GM18951 (cell line): Measurements from ENCODE around the gene ZNF609.

Experiments
- POLR2A ChIP-seq: IDR thresholded peaks from 4 replicates; pipeline ENCODE4 v1.6.1; 2011; ENCODE audit warnings: mild to moderate bottlenecking; ENCODE audit not compliant: insufficient read length, insufficient read depth; ENCODE audit errors: extremely low read depth
- in situ Hi-C: fragments of 300-500 bp; cut with MboI; formaldehyde crosslinking; loops from one replicate; pipeline ENCODE4 v1.12.0; 2022; ENCODE audit warnings: low sequenced_read_pairs, mixed read lengths, inconsistent platforms; ENCODE audit not compliant: unreplicated experiment

Gene ZNF609

GRCh38 chr15:64548235-64548634 lies 87.9 kb downstream of the ZNF609 start:
- in situ Hi-C loops, result no loop called here
- TF ChIP-seq POLR2A, result no peak

- in situ Hi-C loops, result no loop called here
- TF ChIP-seq POLR2A, result no peak
Measured at GRCh38 chr15:64549860-64550259, 89.5 kb downstream of the ZNF609 start.

DNA sequence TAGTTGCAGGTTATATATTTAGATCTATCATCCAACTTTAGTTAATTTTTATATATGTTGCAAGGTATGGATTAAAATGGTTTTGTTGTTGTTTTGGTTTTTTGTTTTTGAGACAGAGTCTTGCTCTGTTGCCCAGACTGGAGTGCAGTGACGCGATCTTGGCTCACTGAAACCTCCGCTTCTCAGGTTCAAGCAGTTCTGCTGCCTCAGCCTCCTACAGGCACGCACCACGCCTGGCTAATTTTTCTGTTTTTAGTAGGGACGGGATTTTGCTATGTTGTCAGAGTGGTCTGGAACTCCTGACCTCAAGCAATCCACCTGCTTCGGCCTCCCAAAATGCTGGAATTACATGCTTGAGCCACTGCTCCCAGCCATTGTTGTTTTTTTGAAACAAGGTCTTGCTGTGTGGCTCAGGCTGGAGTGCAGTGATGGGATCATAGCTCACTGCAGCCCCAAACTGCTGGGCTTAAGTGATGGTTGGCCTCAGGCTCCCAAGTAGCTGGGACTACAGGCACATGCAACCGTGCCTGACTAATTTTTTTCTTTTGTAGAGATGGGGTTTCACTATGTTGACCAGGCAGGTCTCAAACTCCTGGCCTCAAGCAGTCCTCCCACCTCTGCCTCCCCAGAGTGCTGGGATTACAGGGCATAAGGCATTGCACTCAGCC lies 92.0 kb downstream of the ZNF609 start:
- in situ Hi-C loops, result no loop called here
- TF ChIP-seq POLR2A, result no peak

DNA sequence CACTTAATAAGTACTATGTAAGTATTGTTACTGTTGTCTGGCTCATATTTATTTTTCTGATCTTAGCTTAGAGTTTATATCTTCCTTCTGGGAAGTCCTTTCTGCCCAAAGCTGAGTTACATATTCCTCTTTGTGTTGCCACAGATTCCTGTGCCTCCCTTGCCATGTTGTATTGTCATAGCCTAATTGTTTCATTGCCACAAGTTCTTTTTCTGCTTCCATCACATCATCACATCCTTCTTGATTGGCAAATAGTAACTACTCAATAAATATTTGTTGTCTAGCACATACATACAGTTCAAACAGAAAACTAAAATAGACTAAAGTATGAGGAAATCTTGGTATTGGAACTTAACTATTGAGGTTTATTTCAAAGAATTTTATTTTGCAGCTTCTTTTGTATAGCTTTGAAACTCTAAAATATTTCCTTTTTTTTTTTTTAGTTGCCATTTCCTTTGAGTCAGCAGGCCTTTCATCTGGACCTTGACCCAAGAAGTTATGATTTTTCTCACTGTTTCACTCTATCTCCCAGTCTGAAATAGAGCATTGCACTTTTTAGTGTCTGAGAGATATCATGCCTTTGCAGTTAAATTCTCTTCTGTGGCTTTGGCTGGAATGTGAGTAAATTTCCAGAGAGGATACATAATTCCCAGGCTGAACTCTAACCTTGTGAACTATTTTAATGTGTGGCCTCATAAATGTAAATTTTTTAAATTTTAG lies 98.2 kb downstream of the ZNF609 start:
- in situ Hi-C loops, result no loop called here
- no peak for TF ChIP-seq POLR2A

- TF ChIP-seq POLR2A, result no peak
- in situ Hi-C loops, result no loop called here
Measured at GRCh38 chr15:64559243-64559642, 98.9 kb downstream of the ZNF609 start.

DNA sequence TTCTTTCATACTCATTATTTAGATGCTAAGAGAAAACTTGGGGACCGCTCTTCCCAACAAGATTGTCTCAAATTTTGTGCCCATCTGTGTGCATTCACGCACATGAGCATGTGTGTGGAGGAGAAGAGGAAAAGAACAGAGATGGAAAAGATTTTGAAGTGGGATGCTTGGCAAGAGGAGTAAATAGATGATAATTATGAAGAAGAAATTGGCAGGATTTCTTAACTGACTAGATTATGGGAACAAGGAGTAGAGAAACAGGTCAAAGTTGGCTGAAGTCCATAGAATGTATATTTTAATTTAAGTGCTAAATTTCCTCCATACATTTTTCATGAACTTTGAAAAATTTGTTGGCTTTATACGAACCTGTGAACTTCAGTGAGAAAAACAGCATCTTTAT lies 100.1 kb downstream of the ZNF609 start:
- TF ChIP-seq POLR2A, result no peak
- in situ Hi-C loops, result no loop called here

DNA sequence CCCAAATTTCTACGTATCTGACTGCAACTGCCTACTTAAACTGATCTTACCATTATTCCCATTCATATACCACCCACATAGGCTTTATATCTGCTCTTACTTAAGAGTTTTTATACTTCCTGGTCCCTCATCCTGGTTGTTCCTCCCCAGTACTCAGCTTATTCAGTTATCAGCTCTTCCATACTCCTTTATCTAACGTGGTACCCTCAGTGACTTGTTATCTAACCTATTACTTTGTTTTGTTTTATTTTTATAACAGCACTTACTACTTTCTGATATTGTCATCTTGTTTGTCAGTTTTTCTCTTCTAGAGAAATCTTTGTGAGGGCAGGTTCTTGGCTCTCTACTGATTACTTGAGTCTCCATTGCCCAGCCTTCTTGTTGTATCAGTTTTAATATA lies 100.6 kb downstream of the ZNF609 start:
- in situ Hi-C loops, result no loop called here

DNA sequence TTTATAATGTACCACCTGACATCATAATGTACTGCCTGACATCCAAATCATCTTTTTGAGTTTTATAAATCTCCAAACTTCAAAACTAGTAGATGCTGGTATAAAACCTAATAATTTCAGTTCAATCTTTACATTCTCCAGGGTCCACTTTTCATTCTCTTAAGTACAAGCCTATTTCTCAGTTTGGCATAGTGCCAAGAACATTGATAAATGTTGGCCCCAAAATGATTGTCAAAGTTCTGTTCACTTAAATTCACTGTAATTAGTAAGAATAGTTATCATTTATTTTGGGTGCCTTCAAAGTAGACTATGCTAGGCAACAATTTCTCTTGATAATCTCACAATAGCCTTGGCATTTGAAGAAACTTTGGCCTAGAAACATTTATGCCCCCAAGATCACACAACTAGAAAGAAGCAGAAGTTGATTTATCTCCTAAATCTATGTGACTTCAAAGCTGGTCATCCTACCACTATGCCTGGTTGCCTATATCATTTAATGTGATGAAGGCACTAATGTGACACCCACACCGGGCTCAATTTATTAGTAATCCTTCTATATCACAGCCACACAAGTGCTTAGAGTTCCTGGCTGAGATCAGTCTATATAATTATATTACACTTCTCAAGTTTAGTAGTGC lies 101.7 kb downstream of the ZNF609 start:
- TF ChIP-seq POLR2A, result no peak
- in situ Hi-C loops, result no loop called here

More for the DNA sequence above, 100.6 kb downstream of the ZNF609 start:
- no peak for TF ChIP-seq POLR2A

- in situ Hi-C loops, result no loop called here
- TF ChIP-seq POLR2A, result no peak
Measured at GRCh38 chr15:64566102-64566501, 105.7 kb downstream of the ZNF609 start.

DNA sequence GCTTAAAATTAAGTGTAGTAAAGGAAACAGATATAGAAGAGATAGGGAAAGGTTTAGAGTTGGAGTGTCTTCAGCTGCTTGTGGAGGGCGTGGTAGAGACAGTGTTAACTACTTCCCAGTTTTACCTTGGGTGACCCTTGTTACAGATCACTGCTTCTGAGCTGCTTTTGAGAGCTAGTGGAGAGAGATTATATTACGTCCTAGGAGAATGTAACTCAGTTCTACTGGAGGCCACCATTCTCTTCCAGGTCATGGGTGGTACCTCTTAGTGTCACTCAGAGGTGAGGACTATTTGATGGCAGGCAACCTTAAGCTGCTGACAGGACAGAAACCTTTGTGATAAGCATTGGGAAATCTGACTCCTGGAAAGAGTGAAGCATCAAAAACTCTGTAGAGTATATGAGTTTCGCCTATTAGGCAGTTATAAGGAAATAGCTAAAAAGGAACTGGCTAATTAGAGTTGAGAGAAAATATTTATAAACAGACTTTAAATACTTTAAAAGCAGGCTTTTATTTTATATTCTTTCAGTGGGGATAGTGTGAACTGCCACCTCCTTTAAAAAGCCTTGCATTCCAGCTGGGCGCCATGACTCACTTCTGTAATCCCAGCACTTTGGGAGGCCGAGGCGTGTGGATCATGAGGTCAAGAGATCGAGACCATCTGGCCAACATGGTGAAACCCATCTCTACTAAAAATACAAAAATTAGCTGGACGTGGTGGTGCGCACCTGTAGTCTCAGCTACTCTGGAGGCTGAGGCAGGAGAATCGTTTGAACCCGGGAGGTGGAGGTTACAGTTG lies 106.5 kb downstream of the ZNF609 start:
- in situ Hi-C loops, result no loop called here
- no peak for TF ChIP-seq POLR2A

- no peak for TF ChIP-seq POLR2A
- in situ Hi-C loops, result no loop called here
Measured at GRCh38 chr15:64568765-64569164, 108.4 kb downstream of the ZNF609 start.

- TF ChIP-seq POLR2A, result no peak
- in situ Hi-C loops, result no loop called here
Measured at GRCh38 chr15:64571857-64572291, 111.5 kb downstream of the ZNF609 start.

- in situ Hi-C loops, result no loop called here
- no peak for TF ChIP-seq POLR2A
Measured at GRCh38 chr15:64572856-64573255, 112.5 kb downstream of the ZNF609 start.
